H1 (cell line): Measurements from ENCODE around the gene FHAD1. TPM values are rescaled to one million over a fixed set of nuclear protein-coding genes. Genes with fewer than 3 reads are reported as not detected.

Source experiments
- CTCF ChIA-PET: fragments of 300-600 bp; sonication (Branson Sonifier 250); formaldehyde crosslinking; loops from one replicate; lab custom pipeline; 2021; ENCODE audit not compliant: partially characterized antibody; lab: Charles Lee
- POLR2A ChIA-PET: fragments of 300-600 bp; sonication (Branson Sonifier 250); formaldehyde crosslinking; loops from one replicate; lab custom pipeline; 2021; ENCODE audit warnings: inconsistent platforms; ENCODE audit not compliant: partially characterized antibody; lab: Charles Lee
- DNase-seq, 2 experiments: peaks; one replicate each; pipeline versions ENCODE4 v3.0.0 to v3.0.0-alpha.2; 2010 to 2022; ENCODE audit warnings: low spot score in 2 of 2, low read depth in 1 of 2, mixed read lengths in 1 of 2
- FAIRE-seq: peaks from 2 replicates; lab custom pipeline; 2011; peaks lifted over from hg19 to GRCh38; lab: Jason Lieb, UNC
- H2AFZ ChIP-seq: 2 replicates; pipeline ENCODE4 v1.8.1; 2012; ENCODE audit warnings: low read length, inconsistent platforms
- H2AK5ac ChIP-seq: 2 replicates; pipeline ENCODE4 v1.6.1; 2013; ENCODE audit warnings: low read depth, low read length
- H2BK120ac ChIP-seq: replicated peaks from 2 replicates; pipeline ENCODE3; 2013; ENCODE audit warnings: low read depth, low read length, inconsistent platforms
- H2BK12ac ChIP-seq: 2 replicates; pipeline ENCODE4 v1.6.1; 2013; ENCODE audit warnings: low read depth, low read length
- H2BK15ac ChIP-seq: 2 replicates; pipeline ENCODE4 v1.6.1; 2013; ENCODE audit warnings: low read length
- H2BK20ac ChIP-seq: 2 replicates; pipeline ENCODE4 v1.6.1; 2013; ENCODE audit warnings: low read length
- H2BK5ac ChIP-seq: 2 replicates; pipeline ENCODE4 v1.6.1; 2013; ENCODE audit warnings: low read depth, low read length
- H3K14ac ChIP-seq: 2 replicates; pipeline ENCODE4 v1.6.1; 2013; ENCODE audit warnings: inconsistent platforms; ENCODE audit not compliant: insufficient read length
- H3K18ac ChIP-seq: 2 replicates; pipeline ENCODE4 v1.6.1; 2013; ENCODE audit warnings: low read length; ENCODE audit errors: extremely low read depth
- H3K23ac ChIP-seq: 2 replicates; pipeline ENCODE4 v1.6.1; 2013; ENCODE audit warnings: inconsistent platforms; ENCODE audit not compliant: insufficient read length
- H3K23me2 ChIP-seq: 2 replicates; pipeline ENCODE4 v1.6.1; 2013; ENCODE audit warnings: low read depth, low read length
- H3K27ac ChIP-seq: 2 replicates; pipeline ENCODE4 v1.6.1; 2011; ENCODE audit warnings: low read depth, low read length, inconsistent platforms
- H3K27me3 ChIP-seq, 4 experiments: replicated peaks in 1 of 4; 1 replicate in 1 of 4; 2 replicates in 3 of 4; pipeline versions ENCODE4 v1.6.1 to v1.8.1; 2011 to 2013; ENCODE audit warnings: low read length in 3 of 4, mild to moderate bottlenecking in 3 of 4, inconsistent platforms in 2 of 4, mixed read lengths in 2 of 4, moderate library complexity in 1 of 4; ENCODE audit not compliant: control insufficient read depth in 3 of 4, insufficient read depth in 3 of 4; ENCODE audit errors: extremely low read depth in 1 of 4
- H3K36me3 ChIP-seq, 4 experiments: 2 replicates each; pipeline versions ENCODE4 v1.6.1 to v1.8.1; 2011 to 2013; ENCODE audit warnings: mild to moderate bottlenecking in 4 of 4, low read length in 3 of 4, moderate library complexity in 2 of 4, control low read depth in 1 of 4, inconsistent platforms in 1 of 4; ENCODE audit not compliant: insufficient read depth in 4 of 4, control insufficient read depth in 2 of 4
- H3K4ac ChIP-seq: replicated peaks from 2 replicates; pipeline ENCODE3; 2013; ENCODE audit warnings: low read length, low read depth, mixed read lengths, inconsistent platforms; ENCODE audit not compliant: insufficient read length
- H3K4me1 ChIP-seq, 4 experiments: replicated peaks in 1 of 4; 1 replicate in 1 of 4; 2 replicates in 3 of 4; pipeline versions ENCODE4 v1.6.1 to v1.8.1; 2011 to 2013; ENCODE audit warnings: low read length in 3 of 4, inconsistent platforms in 2 of 4, mixed read lengths in 1 of 4; ENCODE audit not compliant: insufficient read depth in 4 of 4, control insufficient read depth in 3 of 4
- H3K4me2 ChIP-seq, 2 experiments: 2 replicates each; pipeline versions ENCODE4 v1.6.1 to v1.8.1; 2011 to 2013; ENCODE audit warnings: low read depth in 2 of 2, low read length in 2 of 2, control low read depth in 1 of 2, inconsistent platforms in 1 of 2, mild to moderate bottlenecking in 1 of 2; ENCODE audit not compliant: insufficient read depth in 1 of 2
- H3K4me3 ChIP-seq, 4 experiments: fragments of 200-600, 300-600 bp in 1 of 4; sonication (generic), shearing (Covaris generic), sonication (Bioruptor Twin) in 1 of 4; 2 replicates each; pipeline versions ENCODE4 v1.5.1 to v1.8.1; 2011 to 2016; ENCODE audit warnings: low read length in 4 of 4, low read depth in 3 of 4, control low read depth in 2 of 4, inconsistent platforms in 2 of 4, mild to moderate bottlenecking in 2 of 4, mixed read lengths in 1 of 4, moderate library complexity in 1 of 4; ENCODE audit not compliant: insufficient read depth in 2 of 4; ENCODE audit errors: extremely low read depth in 1 of 4
- H3K56ac ChIP-seq: replicated peaks from 2 replicates; pipeline ENCODE3; 2013; ENCODE audit warnings: low read depth, mild to moderate bottlenecking, mixed read lengths, low read length, inconsistent platforms; ENCODE audit not compliant: insufficient read length
- H3K79me1 ChIP-seq: 2 replicates; pipeline ENCODE4 v1.6.1; 2013; ENCODE audit warnings: low read depth, low read length, control low read depth
- H3K79me2 ChIP-seq, 2 experiments: 2 replicates each; pipeline versions ENCODE4 v1.6.1 to v1.8.1; 2012 to 2013; ENCODE audit warnings: low read length in 2 of 2, mild to moderate bottlenecking in 2 of 2, inconsistent platforms in 1 of 2; ENCODE audit not compliant: insufficient read depth in 2 of 2, control insufficient read depth in 1 of 2
- H3K9ac ChIP-seq, 4 experiments: replicated peaks in 1 of 4; 1 replicate in 1 of 4; 2 replicates in 3 of 4; pipeline versions ENCODE4 v1.6.1 to v1.8.1; 2011 to 2013; ENCODE audit warnings: low read depth in 3 of 4, low read length in 3 of 4, control low read depth in 2 of 4, mild to moderate bottlenecking in 2 of 4, moderate library complexity in 2 of 4, inconsistent platforms in 1 of 4; ENCODE audit errors: extremely low read depth in 1 of 4
- H3K9me3 ChIP-seq, 2 experiments: 2 replicates each; pipeline versions ENCODE4 v1.6.1 to v1.8.1; 2012 to 2013; ENCODE audit warnings: mild to moderate bottlenecking in 2 of 2, moderate library complexity in 2 of 2, control low read depth in 1 of 2, inconsistent platforms in 1 of 2, low read depth in 1 of 2, low read length in 1 of 2, mixed read lengths in 1 of 2; ENCODE audit not compliant: insufficient read depth in 2 of 2
- H4K20me1 ChIP-seq, 2 experiments: replicated peaks in 1 of 2; 2 replicates each; pipeline versions ENCODE3 to v1.8.1; 2011 to 2013; ENCODE audit warnings: inconsistent platforms in 2 of 2, low read length in 2 of 2, mild to moderate bottlenecking in 1 of 2; ENCODE audit not compliant: insufficient read depth in 2 of 2, control insufficient read depth in 1 of 2
- H4K5ac ChIP-seq: 2 replicates; pipeline ENCODE4 v1.6.1; 2013; ENCODE audit warnings: low read length, low read depth, mixed read lengths, inconsistent platforms; ENCODE audit not compliant: insufficient read length
- H4K8ac ChIP-seq: 2 replicates; pipeline ENCODE4 v1.8.0; 2013; ENCODE audit warnings: mild to moderate bottlenecking, moderate library complexity, low read length, inconsistent platforms; ENCODE audit not compliant: insufficient read depth; ENCODE audit errors: extremely low read depth
- H4K91ac ChIP-seq: replicated peaks from 2 replicates; pipeline ENCODE3; 2013; ENCODE audit warnings: low read length, mixed read lengths, inconsistent platforms; ENCODE audit not compliant: insufficient read length
- CHD2 ChIP-seq: IDR thresholded peaks from 2 replicates; pipeline ENCODE4 v1.6.1; 2012; ENCODE audit warnings: low read length, improper control_type of control experiment
- EGR1 ChIP-seq: IDR thresholded peaks from 2 replicates; pipeline ENCODE4 v1.6.1; 2011; ENCODE audit warnings: low read depth, low read length, borderline replicate concordance
- GABPA ChIP-seq: IDR thresholded peaks from 2 replicates; pipeline ENCODE4 v1.6.1; 2011; ENCODE audit warnings: mild to moderate bottlenecking, low read length, moderate library complexity, borderline replicate concordance; ENCODE audit not compliant: insufficient read depth
- KDM5A ChIP-seq: fragments of 200-600 bp; IDR thresholded peaks from 2 replicates; pipeline ENCODE4 v1.7.1; 2012; ENCODE audit warnings: mild to moderate bottlenecking, low read length, inconsistent platforms, mixed read lengths
- MAFK ChIP-seq: IDR thresholded peaks from 2 replicates; pipeline ENCODE4 v1.6.1; 2012; ENCODE audit warnings: low read depth, mild to moderate bottlenecking, improper control_type of control experiment, low read length
- NRF1 ChIP-seq: IDR thresholded peaks from 2 replicates; pipeline ENCODE4 v1.6.1; 2011; ENCODE audit warnings: mild to moderate bottlenecking, low read depth, low read length, improper control_type of control experiment
- SIX5 ChIP-seq: IDR thresholded peaks from 2 replicates; pipeline ENCODE4 v1.6.1; 2011; ENCODE audit warnings: mild to moderate bottlenecking, low read depth, low read length
- TBP ChIP-seq: IDR thresholded peaks from 2 replicates; pipeline ENCODE4 v1.6.1; 2011; ENCODE audit warnings: low read depth, low read length, improper control_type of control experiment
- WGBS, 2 experiments: shearing (Covaris generic) in 1 of 2; methylation state at CpG; one replicate each; pipeline versions ENCODE4 v1.1.6 to v1.1.7; 2013 to 2015; ENCODE audit warnings: low lambda C conversion rate in 2 of 2, mixed read lengths in 2 of 2, inconsistent platforms in 1 of 2, low coverage in 1 of 2, missing lambda C conversion rate in 1 of 2; ENCODE audit not compliant: insufficient replicate concordance in 2 of 2, insufficient coverage in 1 of 2, insufficient read length in 1 of 2; ENCODE audit errors: extremely low coverage in 1 of 2, missing lambda C conversion rate in 1 of 2; 5-methylcytosine and 5-hydroxymethylcytosine counted together
- polyA plus RNA-seq, 7 experiments: library from polyadenylated mRNA; depleted of rRNA in 3 of 7; stranded (reverse) in 5 of 7; unstranded in 2 of 7; fragments of >200 nt in 5 of 7; fragments of 200-250 nt in 2 of 7; gene quantifications; 1 replicate in 5 of 7; 2 replicates in 1 of 7; 4 replicates in 1 of 7; pipeline versions ENCODE4 v1.2.1 to v1.2.3, GENCODE V29; 2011 to 2013; ENCODE audit warnings: missing spikeins in 2 of 7, mixed read lengths in 2 of 7
- total RNA-seq: library from RNA; stranded (reverse); fragmentation: NEBNext Ultra II Directional; extraction: Animal tissue kit (Norgen Biotek cat#: 25700); gene quantifications from 2 replicates; pipeline ENCODE4 v1.2.1, GENCODE V29; 2021

Gene FHAD1
- total and polyA plus RNA-seq, 2 of the 8 experiments (the other 6 are each of a cell fraction or from before 2014, with no cell fraction given), result 0.39 to 0.69 TPM

DNA sequence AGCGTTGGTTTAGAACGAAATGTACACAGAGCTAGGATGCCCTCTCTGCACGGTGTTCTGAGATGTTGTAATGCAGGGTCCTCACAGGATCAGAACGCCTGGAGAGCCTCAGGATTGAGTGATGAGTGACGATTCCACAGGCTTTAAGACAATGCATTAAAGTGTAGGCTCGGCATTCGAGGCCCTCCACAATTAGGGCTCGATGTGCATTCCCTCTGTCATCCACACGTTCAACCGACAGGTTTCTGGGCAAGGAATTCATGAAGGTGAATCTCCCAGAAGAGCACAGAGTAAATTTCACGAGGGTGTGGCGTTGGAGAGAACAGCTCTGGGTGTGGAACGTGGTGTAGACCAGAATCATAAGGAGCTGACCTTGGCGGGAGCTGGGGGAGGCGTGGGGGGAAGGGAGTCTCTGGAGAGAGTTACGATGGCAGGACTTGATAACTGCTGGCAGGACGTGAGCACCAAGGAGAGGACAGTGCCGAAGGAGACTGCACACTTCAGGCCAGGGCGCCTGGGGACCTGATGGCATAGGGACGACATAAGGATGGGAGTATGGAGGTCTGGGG, 111.6 kb downstream of the FHAD1 start:
- no peak overlapping the region for H2BK20ac ChIP-seq
- no peaks in the 10 kb centered on the region; a peak in 1 of 7 replicates for H3K27me3 ChIP-seq
- ChIA-PET CTCF (interaction anchor here (5.0 kb wide), 1 partner anchor 35 kb away, joined by 20 read pairs; no protein-coding TSS in a partner anchor), POLR2A (no interaction called here)
- H2BK120ac ChIP-seq, result no peak overlapping the region
- no peak overlapping the region for H3K18ac ChIP-seq
- H4K8ac ChIP-seq, result no peak overlapping the region
- 81% methylated on average over 18 of the region's 20 CpGs; no CpG with 5 or more reads in 1 of the 2 experiments for WGBS, 2 experiments
- TF ChIP-seq SIX5, result no peak
- no peak for TF ChIP-seq EGR1
- TF ChIP-seq KDM5A, result no peak
- no peak for TF ChIP-seq MAFK
- no peak for TF ChIP-seq NRF1
- TF ChIP-seq TBP, result no peak
- no peak for TF ChIP-seq CHD2
- TF ChIP-seq GABPA, result no peak
- TF ChIP-seq, all 59 proteins: peak for 0
- no peaks in the 10 kb centered on the region for H3K79me2 ChIP-seq
- H2BK15ac ChIP-seq, result no peak overlapping the region
- no peak overlapping the region for H3K4ac ChIP-seq
- H3K4me3 ChIP-seq, result no peak overlapping the region
- no peak overlapping the region for H3K4me2 ChIP-seq
- H4K91ac ChIP-seq, result no peak overlapping the region
- H3K14ac ChIP-seq, result no peak overlapping the region
- H2AK5ac ChIP-seq, result no peak overlapping the region
- H3K9ac ChIP-seq, result no peak overlapping the region
- DNase-seq, result no peak
- no peak overlapping the region for H2BK5ac ChIP-seq
- no peak overlapping the region for H3K27ac ChIP-seq
- H3K79me1 ChIP-seq, result no peaks in the 10 kb centered on the region
- no peak overlapping the region for H2BK12ac ChIP-seq
- H3K23me2 ChIP-seq, result no peaks in the 10 kb centered on the region
- no peak overlapping the region for H3K23ac ChIP-seq
- no peaks in the 10 kb centered on the region for H4K20me1 ChIP-seq
- H3K56ac ChIP-seq, result no peak overlapping the region
- H4K5ac ChIP-seq, result no peak overlapping the region
- no peaks in the 10 kb centered on the region for H3K9me3 ChIP-seq
- peaks cover 0 to 3% (median 0%) of the 10 kb centered on the region in 4 experiments; a peak in 1 of 7 replicates for H3K4me1 ChIP-seq
- no peak overlapping the region for H2AFZ ChIP-seq
- no peak for FAIRE-seq
- no peaks in the 10 kb centered on the region for H3K36me3 ChIP-seq
